Upper lobe of left lung (tissue), 6 donors: ENCODE measurements around the gene OGFRL1. TPM values are rescaled to one million over a fixed set of nuclear protein-coding genes. Genes with fewer than 3 reads are reported as not detected.

ENCODE experiments used
- ATAC-seq, 2 donors: fragments of 200-7000 bp; cut with Tn5 transposase; one replicate each; pipeline ENCODE4 v1.9.1; 2022; ENCODE audit warnings: mild to moderate bottlenecking in 2 of 2, moderate library complexity in 2 of 2; ENCODE audit not compliant: low FRiP score in 2 of 2
- DNase-seq, 2 donors: peaks; one replicate each; pipeline ENCODE4 v3.0.0-alpha.2; 2019 to 2020
- H3K27ac ChIP-seq, 4 donors: fragments of 200-600 bp; sonication (generic); one replicate each; pipeline ENCODE4 v1.5.1; 2016 to 2019
- H3K27me3 ChIP-seq, 4 donors: fragments of 200-600 bp; sonication (generic); one replicate each; pipeline ENCODE4 v1.5.1; 2017 to 2019
- H3K36me3 ChIP-seq, 4 donors: fragments of 200-600 bp; sonication (generic); one replicate each; pipeline ENCODE4 v1.5.1; 2016 to 2019
- H3K4me1 ChIP-seq, 4 donors: fragments of 200-600 bp; sonication (generic); one replicate each; pipeline ENCODE4 v1.5.1; 2018 to 2019
- H3K4me3 ChIP-seq, 4 donors: fragments of 200-600 bp; sonication (generic); one replicate each; pipeline ENCODE4 v1.5.1; 2017 to 2019; ENCODE audit warnings: mild to moderate bottlenecking in 2 of 4, moderate library complexity in 1 of 4
- H3K9me3 ChIP-seq, 4 donors: fragments of 200-600 bp; sonication (generic); one replicate each; pipeline ENCODE4 v1.5.1; 2018 to 2019
- CTCF ChIP-seq, 6 experiments: fragments of 450-650 bp in 4 of 6; fragments of 200-600 bp in 2 of 6; sonication (generic) in 2 of 6; IDR thresholded peaks; one replicate each; pipeline ENCODE4 v1.5.1; 2016 to 2019; ENCODE audit warnings: antibody characterized with exemption in 6 of 6
- EP300 ChIP-seq, 4 donors: sonication (generic); formaldehyde crosslinking; IDR thresholded peaks; one replicate each; pipeline ENCODE4 v1.5.1; 2017; ENCODE audit warnings: antibody characterized with exemption in 4 of 4, control low read depth in 2 of 4
- POLR2A ChIP-seq, 4 donors: fragments of 450-650 bp; IDR thresholded peaks; one replicate each; pipeline ENCODE4 v1.5.1; 2016 to 2017; ENCODE audit warnings: antibody characterized with exemption in 4 of 4, mild to moderate bottlenecking in 2 of 4
- POLR2AphosphoS5 ChIP-seq, 2 donors: sonication (generic); formaldehyde crosslinking; IDR thresholded peaks; one replicate each; pipeline ENCODE4 v1.5.1; 2017; ENCODE audit warnings: antibody characterized with exemption in 2 of 2
- WGBS, 2 donors: methylation state at CpG; one replicate each; pipeline ENCODE4 v1.1.5; 2017 to 2018; 5-methylcytosine and 5-hydroxymethylcytosine counted together
- total RNA-seq, 6 donors: library from RNA; depleted of rRNA in 4 of 6; stranded (reverse); fragments of >200 nt in 4 of 6; gene quantifications; one replicate each; pipeline versions ENCODE4 v1.1.0 to v1.2.1, GENCODE V29; 2016 to 2021
- donor health status: DM: no; HTN: no; CAD: no; lungs with moderate emphysema.
- donor health status: DM: no; HTN: yes; CAD: no; lungs with severe emphysema.

OGFRL1 gene
- total RNA-seq, 6 donors from 2014 or later, result 11.5 to 36.1 (median 22.0) TPM

DNA sequence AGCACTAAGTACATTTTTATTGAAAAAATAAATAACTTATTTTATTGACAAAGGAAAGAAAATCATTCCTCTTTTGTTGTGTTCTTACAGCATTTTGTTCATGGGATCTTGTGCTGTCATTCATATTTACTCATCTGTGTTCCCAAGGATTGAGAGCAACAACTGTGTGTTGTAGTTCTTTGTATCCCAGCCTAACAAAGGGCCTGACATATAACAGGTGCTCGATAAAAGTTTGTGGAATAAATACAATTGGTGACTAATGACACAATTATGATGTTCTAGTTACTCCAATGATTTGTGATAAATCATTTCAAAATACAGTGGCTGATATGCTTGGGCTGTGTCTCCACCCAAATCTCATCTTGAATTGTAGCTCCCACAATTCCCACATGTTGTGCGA, 7.9 kb upstream of the OGFRL1 start:
- WGBS, 2 donors, result 98% methylated on average over 2 of the region's 2 CpGs
- Histone ChIP-seq H3K9me3 (no peaks in the 10 kb centered on the region), H3K4me1 (no peaks in the 10 kb centered on the region), H3K4me3 (no peak overlapping the region), H3K27me3 (no peaks in the 10 kb centered on the region), H3K36me3 (no peaks in the 10 kb centered on the region), H3K27ac (no peak overlapping the region)
- no peak for ATAC-seq
- DNase-seq, result no peak
- TF ChIP-seq POLR2A (IDR thresholded peaks at IDR 0.05), result no peak
- no peak for TF ChIP-seq POLR2AphosphoS5 (IDR thresholded peaks at IDR 0.05)
- TF ChIP-seq CTCF (IDR thresholded peaks at IDR 0.05), result no peak
- no peak for TF ChIP-seq EP300 (IDR thresholded peaks at IDR 0.05)

- ATAC-seq, result no peak
- H3K4me1 ChIP-seq, result peaks cover 8 to 21% (median 11%) of the 10 kb centered on the region in 4 donors
- no peak overlapping the region for H3K4me3 ChIP-seq
- H3K36me3 ChIP-seq, result no peaks in the 10 kb centered on the region
- DNase-seq, result no peak
- no peak for TF ChIP-seq POLR2AphosphoS5 (IDR thresholded peaks at IDR 0.05)
- TF ChIP-seq CTCF (IDR thresholded peaks at IDR 0.05), result no peak
- TF ChIP-seq EP300 (IDR thresholded peaks at IDR 0.05), result no peak
- no peak for TF ChIP-seq POLR2A (IDR thresholded peaks at IDR 0.05)
- no peaks in the 10 kb centered on the region for H3K9me3 ChIP-seq
- H3K27ac ChIP-seq, result no peak overlapping the region
- no peaks in the 10 kb centered on the region for H3K27me3 ChIP-seq
These were observed 3.8 kb upstream of the OGFRL1 start for GRCh38 chr6:71284785-71285184.

DNA sequence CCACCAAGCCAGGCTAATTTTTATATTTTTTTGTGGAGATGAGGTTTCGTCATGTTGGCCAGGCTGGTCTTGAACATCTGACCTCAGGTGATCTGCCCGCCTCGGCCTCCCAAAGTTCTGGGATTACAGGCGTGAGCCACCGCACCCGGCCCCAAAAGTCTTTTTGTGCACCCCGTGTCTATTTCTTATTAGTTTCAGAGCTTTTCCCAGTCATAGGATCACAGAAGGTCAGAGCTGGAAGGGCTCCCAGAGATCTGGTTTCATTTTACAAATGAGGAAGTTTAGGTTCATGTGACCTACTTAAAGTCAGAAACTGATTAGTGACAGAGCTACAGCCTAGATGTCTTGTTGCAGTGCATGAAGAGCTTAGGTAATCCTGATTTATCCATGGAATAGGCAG, 1.6 kb upstream of the OGFRL1 start:
- peak in 1 of 2 donors; percentile 28 for DNase-seq

GRCh38 chr6:71287926-71288227, 734 bp upstream of the OGFRL1 start:
- TF ChIP-seq CTCF (IDR thresholded peaks at IDR 0.05) (no peak), EP300 (IDR thresholded peaks at IDR 0.05) (no peak), POLR2AphosphoS5 (IDR thresholded peaks at IDR 0.05) (no peak), POLR2A (IDR thresholded peaks at IDR 0.05) (no peak)
- H3K9me3 ChIP-seq, result no peaks in the 10 kb centered on the region
- H3K4me3 ChIP-seq, result peak overlapping the region in 3 of 4 donors; percentile 59 to 80 (median 76)
- H3K4me1 ChIP-seq, result peaks cover 20 to 45% (median 23%) of the 10 kb centered on the region in 4 donors
- WGBS, 2 donors, result 5 to 6% methylated on average over 5 of the region's 5 CpGs
- H3K36me3 ChIP-seq, result no peaks in the 10 kb centered on the region
- no peak for DNase-seq
- ATAC-seq, result peak in 1 of 2 donors; percentile 43
- H3K27me3 ChIP-seq, result no peaks in the 10 kb centered on the region
- peak overlapping the region; percentile 91 to 97 (median 94) for H3K27ac ChIP-seq

More for the DNA sequence above, 1.6 kb upstream of the OGFRL1 start:
- TF ChIP-seq EP300 (IDR thresholded peaks at IDR 0.05) (no peak), POLR2A (IDR thresholded peaks at IDR 0.05) (peak in 2 of 4 donors; percentile 6 to 36)
- no peaks in the 10 kb centered on the region for H3K9me3 ChIP-seq
- peak in 1 of 2 donors; percentile 52 for ATAC-seq
- 65 to 76% methylated on average over 7 of the region's 7 CpGs for WGBS, 2 donors
- H3K4me3 ChIP-seq, result no peak overlapping the region
- H3K27ac ChIP-seq, result peak overlapping the region; percentile 91 to 97 (median 94)
- no peaks in the 10 kb centered on the region for H3K36me3 ChIP-seq
- H3K4me1 ChIP-seq, result peaks cover 19 to 43% (median 20%) of the 10 kb centered on the region in 4 donors
- H3K27me3 ChIP-seq, result no peaks in the 10 kb centered on the region

- WGBS, 2 donors, result 5 to 15% methylated on average over 9 to 11 of the region's 57 CpGs
- TF ChIP-seq POLR2AphosphoS5 (IDR thresholded peaks at IDR 0.05) (no peak), EP300 (IDR thresholded peaks at IDR 0.05) (no peak), POLR2A (IDR thresholded peaks at IDR 0.05) (no peak)
- peaks cover 25 to 47% (median 27%) of the 10 kb centered on the region in 4 donors for H3K4me1 ChIP-seq
- peak overlapping the region; percentile 91 to 97 (median 94) for H3K27ac ChIP-seq
- no peaks in the 10 kb centered on the region for H3K27me3 ChIP-seq
- H3K9me3 ChIP-seq, result no peaks in the 10 kb centered on the region
- DNase-seq (peak; percentile 53 to 91), ATAC-seq (peak in 1 of 2 donors; percentile 34)
- H3K4me3 ChIP-seq, result peak overlapping the region; percentile 59 to 80 (median 73)
- H3K36me3 ChIP-seq, result peaks cover 0 to 9% (median 0%) of the 10 kb centered on the region in 4 donors
These were observed 609 bp downstream of the OGFRL1 start for GRCh38 chr6:71289039-71289801.
